Measurements from ENCODE around the gene ELL2. TPM values are rescaled to one million over a fixed set of nuclear protein-coding genes. Genes with fewer than 3 reads are reported as not detected.
A peak's percentile ranks its signal among the peaks of the same experiment; 100 is the strongest.

The ELL2 gene
- total and polyA plus RNA-seq, 2 of the 13 experiments (the other 11 are each of a cell fraction or from before 2014, with no cell fraction given): 78.9 to 97.1 TPM

DNA sequence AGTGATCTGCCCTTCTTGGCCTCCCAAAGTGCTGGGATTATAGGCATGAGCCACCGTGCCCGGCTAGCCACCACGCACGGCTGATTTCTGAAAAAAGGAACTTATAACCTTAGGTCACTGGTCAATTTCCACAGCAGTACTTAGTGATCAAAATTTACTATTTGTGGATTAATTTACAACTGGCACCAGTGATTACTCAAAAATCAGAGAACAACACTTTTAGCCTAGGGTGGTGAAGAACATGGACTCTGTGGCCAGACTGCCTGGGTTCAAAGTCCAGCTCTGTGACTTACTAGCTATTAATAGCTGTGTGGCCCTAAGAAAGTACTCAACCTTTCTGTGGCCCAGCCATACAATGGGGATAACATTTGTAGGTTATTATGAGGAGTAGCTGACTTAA, 88.3 kb downstream of the ELL2 start (continued):
- TF ChIP-seq POGK (CRISPR knock-in tag; conservative IDR thresholded peaks at IDR 0.05) (no peak), NCOA2 (CRISPR knock-in tag; IDR thresholded peaks at IDR 0.05) (no peak), ZNF121 (CRISPR knock-in tag; IDR thresholded peaks at IDR 0.05) (no peak), ZFP36L1 (CRISPR knock-in tag; IDR thresholded peaks at IDR 0.05) (no peak), ZBTB21 (CRISPR knock-in tag; IDR thresholded peaks at IDR 0.05) (no peak), ZNF256 (CRISPR knock-in tag; conservative IDR thresholded peaks at IDR 0.05) (no peak), MXD3 (CRISPR knock-in tag; IDR thresholded peaks at IDR 0.05) (no peak), HNF4G (IDR thresholded peaks at IDR 0.05; ENCODE audit: borderline replicate concordance, low read depth, low read length) (peak; percentile 29; the same call in 1 of the 2 replicates), HNF4G (CRISPR knock-in tag; IDR thresholded peaks at IDR 0.05; ENCODE audit: borderline replicate concordance, low read depth) (no peak), PHF20 (CRISPR knock-in tag; IDR thresholded peaks at IDR 0.05) (no peak), TAF1 (CRISPR knock-in tag; IDR thresholded peaks at IDR 0.05) (no peak)
- TF ChIP-seq, protein P1, sequence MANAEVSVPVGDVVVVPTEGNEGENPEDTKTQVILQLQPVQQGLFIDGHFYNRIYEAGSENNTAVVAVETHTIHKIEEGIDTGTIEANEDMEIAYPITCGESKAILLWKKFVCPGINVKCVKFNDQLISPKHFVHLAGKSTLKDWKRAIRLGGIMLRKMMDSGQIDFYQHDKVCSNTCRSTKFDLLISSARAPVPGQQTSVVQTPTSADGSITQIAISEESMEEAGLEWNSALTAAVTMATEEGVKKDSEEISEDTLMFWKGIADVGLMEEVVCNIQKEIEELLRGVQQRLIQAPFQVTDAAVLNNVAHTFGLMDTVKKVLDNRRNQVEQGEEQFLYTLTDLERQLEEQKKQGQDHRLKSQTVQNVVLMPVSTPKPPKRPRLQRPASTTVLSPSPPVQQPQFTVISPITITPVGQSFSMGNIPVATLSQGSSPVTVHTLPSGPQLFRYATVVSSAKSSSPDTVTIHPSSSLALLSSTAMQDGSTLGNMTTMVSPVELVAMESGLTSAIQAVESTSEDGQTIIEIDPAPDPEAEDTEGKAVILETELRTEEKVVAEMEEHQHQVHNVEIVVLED (CRISPR knock-in tag; IDR thresholded peaks at IDR 0.05; ENCODE audit: borderline replicate concordance): no peak

Data from HepG2 (cell line).